Choroid plexus epithelial cell (primary cell): ENCODE data around the gene ZBTB32.

ENCODE experiments used
- DNase-seq: peaks from one replicate; pipeline ENCODE4 v3.0.0-alpha.2; 2010; ENCODE audit warnings: low read depth
- H3K4me3 ChIP-seq: 2 replicates; pipeline ENCODE4 v1.5.1; 2011; ENCODE audit warnings: low read depth, mild to moderate bottlenecking, control low read depth, low read length, moderate library complexity
- TF ChIP-seq, protein P1 (sequence below): conservative IDR thresholded peaks from 2 replicates; pipeline ENCODE4 v1.5.1; 2011; ENCODE audit warnings: low read depth, mild to moderate bottlenecking, control low read depth, inconsistent platforms, low read length, moderate library complexity

ZBTB32 gene

DNA sequence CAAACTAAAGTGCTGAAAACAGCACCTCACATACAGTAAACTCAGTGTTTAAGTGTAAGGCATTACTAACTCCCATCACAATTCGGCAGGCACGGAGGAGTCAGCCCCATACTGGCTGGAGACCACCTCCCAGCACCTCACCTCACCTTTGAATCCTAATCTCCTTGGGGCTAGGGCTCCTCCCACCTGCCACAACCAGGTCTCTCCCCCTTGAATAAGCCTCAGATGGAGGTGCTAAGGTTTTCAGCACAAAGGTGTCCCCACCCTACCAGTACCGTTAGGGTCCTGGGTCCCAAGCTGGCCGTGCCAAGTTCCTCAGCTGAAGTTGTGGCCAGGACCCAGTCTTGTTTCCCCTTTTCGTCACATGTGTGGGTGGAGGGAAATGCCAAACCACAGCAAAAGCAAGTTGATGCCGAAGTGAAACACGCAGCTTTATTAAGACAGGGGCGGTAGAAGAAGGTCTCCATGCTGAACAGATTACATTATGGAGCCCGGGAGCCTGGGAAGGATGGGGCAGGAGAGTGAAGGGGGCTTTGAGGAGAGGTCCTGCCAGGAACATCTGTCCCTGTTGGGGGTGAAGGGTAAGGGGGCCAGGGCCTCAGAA is 37.9 kb downstream of the ZBTB32 start, which contains the start of gene IGFLR1:
IGFLR1 (minus strand) TSS at position 332 of the 604 bp plus-strand sequence. CDS start 1,272 bp downstream, outside the sequence.
- no peak for DNase-seq
- no peak within 1 kb of the TSS for H3K4me3 ChIP-seq
- TF ChIP-seq, protein P1, sequence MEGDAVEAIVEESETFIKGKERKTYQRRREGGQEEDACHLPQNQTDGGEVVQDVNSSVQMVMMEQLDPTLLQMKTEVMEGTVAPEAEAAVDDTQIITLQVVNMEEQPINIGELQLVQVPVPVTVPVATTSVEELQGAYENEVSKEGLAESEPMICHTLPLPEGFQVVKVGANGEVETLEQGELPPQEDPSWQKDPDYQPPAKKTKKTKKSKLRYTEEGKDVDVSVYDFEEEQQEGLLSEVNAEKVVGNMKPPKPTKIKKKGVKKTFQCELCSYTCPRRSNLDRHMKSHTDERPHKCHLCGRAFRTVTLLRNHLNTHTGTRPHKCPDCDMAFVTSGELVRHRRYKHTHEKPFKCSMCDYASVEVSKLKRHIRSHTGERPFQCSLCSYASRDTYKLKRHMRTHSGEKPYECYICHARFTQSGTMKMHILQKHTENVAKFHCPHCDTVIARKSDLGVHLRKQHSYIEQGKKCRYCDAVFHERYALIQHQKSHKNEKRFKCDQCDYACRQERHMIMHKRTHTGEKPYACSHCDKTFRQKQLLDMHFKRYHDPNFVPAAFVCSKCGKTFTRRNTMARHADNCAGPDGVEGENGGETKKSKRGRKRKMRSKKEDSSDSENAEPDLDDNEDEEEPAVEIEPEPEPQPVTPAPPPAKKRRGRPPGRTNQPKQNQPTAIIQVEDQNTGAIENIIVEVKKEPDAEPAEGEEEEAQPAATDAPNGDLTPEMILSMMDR: no peak

DNA sequence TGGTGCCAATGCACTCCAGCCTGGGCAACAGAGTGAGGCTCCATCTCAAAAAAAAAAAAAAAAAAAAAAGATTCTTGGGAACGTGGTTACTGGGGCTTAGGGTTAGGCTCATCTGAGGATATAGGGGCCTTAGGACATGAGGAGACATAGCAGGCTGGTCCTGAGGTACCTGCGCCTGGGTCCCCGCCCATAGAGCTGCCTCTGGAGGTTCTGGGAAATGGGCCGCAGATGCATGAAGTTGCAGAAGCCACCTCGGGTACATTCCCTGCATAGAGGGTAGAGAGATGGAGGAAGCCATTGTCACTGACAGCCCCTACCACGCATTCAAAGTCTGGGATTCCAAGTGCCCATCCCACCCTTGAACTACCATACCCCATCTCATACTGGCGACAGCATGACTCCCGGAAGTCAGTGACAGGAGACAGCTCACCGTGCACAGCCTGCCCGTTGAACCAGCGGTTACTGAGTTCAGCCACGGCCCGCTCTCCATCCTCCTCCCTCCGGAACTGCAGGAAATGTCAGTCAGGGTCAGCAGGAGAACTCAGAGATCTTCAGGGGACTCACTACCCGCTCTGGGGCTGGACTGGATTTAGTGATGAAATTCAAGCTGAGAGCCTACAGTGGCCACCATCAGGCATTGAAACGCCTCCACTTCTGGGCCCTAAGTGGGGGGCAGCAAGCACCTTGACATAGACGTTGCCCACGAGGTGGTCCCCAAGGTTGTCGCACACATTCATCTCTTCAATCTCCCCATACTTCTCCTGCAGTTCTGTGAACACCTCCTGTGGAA is 39.5 kb downstream of the ZBTB32 start:
- TF ChIP-seq, protein P1: no peak
- H3K4me3 ChIP-seq: no peak overlapping the region
- DNase-seq: no peak

DNA sequence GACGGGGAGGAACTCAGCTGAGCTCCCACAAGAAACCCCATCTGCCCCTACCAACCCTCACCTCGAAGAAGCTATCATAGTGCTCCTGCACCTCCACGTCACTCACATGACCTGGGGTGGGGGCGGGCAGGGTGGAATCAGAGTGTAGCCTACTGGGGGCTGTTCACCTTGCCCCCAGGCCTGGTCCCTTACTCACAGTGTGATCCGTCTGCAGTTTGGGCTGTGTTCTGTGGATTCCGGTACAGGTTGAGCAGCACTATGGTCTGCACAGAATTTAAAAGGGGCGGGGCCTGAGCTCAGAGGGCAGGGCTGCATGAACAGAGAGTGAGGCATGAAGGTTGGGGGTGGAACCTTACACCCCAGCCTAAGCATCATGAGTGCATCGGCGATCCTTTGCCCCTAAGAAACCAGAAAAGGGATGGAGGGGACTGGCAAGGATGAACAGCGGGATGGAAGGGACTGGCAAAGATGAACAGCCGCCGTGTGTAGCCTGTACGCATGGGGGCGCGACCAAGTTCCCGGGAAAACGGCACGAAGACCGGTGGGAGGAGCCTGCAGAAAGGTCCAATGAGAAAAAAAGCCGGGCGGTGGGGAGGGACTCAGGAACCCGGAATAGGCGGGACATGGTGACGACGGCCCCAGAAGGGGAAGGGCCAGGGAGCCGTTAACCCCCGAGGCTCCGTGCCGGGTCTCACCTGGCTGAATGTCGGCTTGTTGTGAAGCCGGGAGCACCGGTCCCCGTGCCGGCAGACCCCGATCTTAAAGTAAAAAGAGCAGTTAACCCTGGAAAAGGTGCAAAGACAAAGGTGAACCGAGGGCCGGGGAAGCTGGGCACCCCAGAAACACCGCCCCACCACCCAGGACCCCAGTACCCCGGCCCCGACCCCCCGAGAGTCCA is 40.3 kb downstream of the ZBTB32 start:
- peak overlapping the region; percentile 88 for H3K4me3 ChIP-seq
- peak; percentile 98 for DNase-seq
- TF ChIP-seq, protein P1: peak; percentile 61

DNA sequence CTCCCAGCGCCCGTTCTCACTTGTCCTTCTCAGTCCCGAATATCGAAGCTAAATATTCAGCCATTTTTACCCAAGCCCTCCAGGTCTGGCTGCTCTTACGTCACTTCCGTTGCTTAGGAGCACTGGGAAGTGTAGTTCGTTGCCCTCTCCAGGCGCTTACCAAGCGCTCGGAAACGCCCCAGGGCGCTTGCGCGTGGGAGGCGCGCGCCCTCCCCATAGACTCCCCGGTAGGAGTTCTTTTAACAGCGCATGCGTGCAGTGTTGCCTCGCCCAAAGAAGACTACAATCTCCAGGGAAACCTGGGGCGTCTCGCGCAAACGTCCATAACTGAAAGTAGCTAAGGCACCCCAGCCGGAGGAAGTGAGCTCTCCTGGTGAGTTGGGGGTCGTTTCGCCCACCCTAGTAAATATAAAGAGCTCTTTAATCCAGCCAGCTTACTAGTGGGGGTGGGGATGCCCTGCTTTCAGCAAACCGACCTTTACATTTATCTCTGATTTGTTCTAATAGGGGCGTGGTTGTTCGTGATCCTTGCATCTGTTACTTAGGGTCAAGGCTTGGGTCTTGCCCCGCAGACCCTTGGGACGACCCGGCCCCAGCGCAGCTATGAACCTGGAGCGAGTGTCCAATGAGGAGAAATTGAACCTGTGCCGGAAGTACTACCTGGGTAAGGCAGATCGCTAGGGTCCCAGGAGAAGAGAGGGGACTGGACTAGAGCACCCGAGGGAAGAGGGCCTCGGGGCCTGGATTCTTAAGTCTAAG is 41.1 kb downstream of the ZBTB32 start, which contains the start of the genes PSENEN and U2AF1L4:
PSENEN (plus strand) TSS at position 324 of the 759 bp plus-strand sequence; CDS start at position 604, 280 bp downstream.
U2AF1L4 (minus strand) TSS at position 91 of the 759 bp plus-strand sequence; CDS start at position 64, 27 bp downstream.
- peak within 1 kb of the TSS; percentile 88 for H3K4me3 ChIP-seq
- TF ChIP-seq, protein P1: no peak
- peak; percentile 100 for DNase-seq

DNA sequence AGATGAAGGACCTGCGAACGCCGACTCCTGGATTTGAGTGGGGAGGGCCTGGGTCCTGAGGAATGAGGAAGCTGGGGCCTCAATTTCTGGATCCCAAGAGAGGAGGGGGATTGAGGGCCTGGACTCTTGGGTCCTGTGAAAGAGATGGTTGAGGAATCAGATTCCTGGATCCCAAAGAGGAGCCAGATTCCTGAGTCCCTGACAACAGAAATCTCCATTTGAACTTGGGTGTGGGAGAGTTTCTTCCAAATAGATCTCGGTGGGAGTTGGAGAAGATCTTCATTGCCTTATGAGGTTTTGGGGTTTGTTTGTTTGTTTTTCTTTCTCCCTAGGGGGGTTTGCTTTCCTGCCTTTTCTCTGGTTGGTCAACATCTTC is 41.7 kb downstream of the ZBTB32 start:
- H3K4me3 ChIP-seq: peak overlapping the region; percentile 82
- DNase-seq: no peak
- TF ChIP-seq, protein P1: no peak

DNA sequence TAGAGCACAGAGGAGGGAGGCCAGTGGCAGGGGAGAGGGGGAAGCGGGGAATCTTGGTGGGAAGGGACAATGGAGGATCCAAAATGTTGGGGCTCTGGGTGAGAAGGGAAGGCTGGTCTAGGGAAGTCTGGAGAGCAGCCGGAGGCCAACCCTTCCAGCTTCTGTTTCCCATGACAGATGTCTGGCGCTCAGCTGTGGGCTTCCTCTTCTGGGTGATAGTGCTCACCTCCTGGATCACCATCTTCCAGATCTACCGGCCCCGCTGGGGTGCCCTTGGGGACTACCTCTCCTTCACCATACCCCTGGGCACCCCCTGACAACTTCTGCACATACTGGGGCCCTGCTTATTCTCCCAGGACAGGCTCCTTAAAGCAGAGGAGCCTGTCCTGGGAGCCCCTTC is 42.2 kb downstream of the ZBTB32 start:
- TF ChIP-seq, protein P1: no peak
- H3K4me3 ChIP-seq: peak overlapping the region; percentile 82
- DNase-seq: no peak
